ENCODE measurements around the gene ANXA6.

The ANXA6 gene

GRCh38 chr5:151054709-151055108 lies 102.9 kb downstream of the ANXA6 start:
- Histone ChIP-seq H3K36me3 (peaks cover 42 to 95% (median 82%) of the 10 kb centered on the region in 3 donors), H3K4me1 (peaks cover 0 to 13% (median 5%) of the 10 kb centered on the region in 4 donors), H3K27me3 (no peaks in the 10 kb centered on the region), H3K27ac (no peak overlapping the region), H3K4me3 (no peak overlapping the region), H3K9me3 (no peaks in the 10 kb centered on the region)
- no peak for TF ChIP-seq CTCF (IDR thresholded peaks at IDR 0.05)
- no peak for DNase-seq
- intact Hi-C loops (cut with DNase I; ENCODE audit: low total_unique reads), result loop anchor here (5.0 kb wide), 1 partner anchor 113 kb away; no protein-coding TSS in a partner anchor

GRCh38 chr5:151053796-151054462 lies 103.7 kb downstream of the ANXA6 start:
- TF ChIP-seq CTCF (IDR thresholded peaks at IDR 0.05), result no peak
- Histone ChIP-seq H3K9me3 (no peaks in the 10 kb centered on the region), H3K27me3 (no peaks in the 10 kb centered on the region), H3K4me1 (peaks cover 0 to 7% (median 3%) of the 10 kb centered on the region in 4 donors), H3K27ac (no peak overlapping the region), H3K4me3 (no peak overlapping the region), H3K36me3 (peaks cover 50 to 98% (median 84%) of the 10 kb centered on the region in 3 donors)
- no peak for DNase-seq
- intact Hi-C loops (cut with DNase I; ENCODE audit: low total_unique reads), result loop anchor here (2.0 to 5.0 kb wide), 2 partner anchors 61 to 113 kb away; no protein-coding TSS in a partner anchor

- H3K9me3 ChIP-seq, result no peaks in the 10 kb centered on the region
- H3K4me1 ChIP-seq, result peaks cover 0 to 7% (median 3%) of the 10 kb centered on the region in 4 donors
- no peak for DNase-seq
- no peaks in the 10 kb centered on the region for H3K27me3 ChIP-seq
- TF ChIP-seq CTCF (IDR thresholded peaks at IDR 0.05), result no peak
- no peak overlapping the region for H3K27ac ChIP-seq
- intact Hi-C loops (cut with DNase I; ENCODE audit: low total_unique reads), result loop anchor here (2.0 to 5.0 kb wide), 2 partner anchors 62 to 114 kb away; no protein-coding TSS in a partner anchor
- no peak overlapping the region for H3K4me3 ChIP-seq
- H3K36me3 ChIP-seq, result peaks cover 60 to 99% (median 84%) of the 10 kb centered on the region in 3 donors
Observed at GRCh38 chr5:151052836-151053235, 104.7 kb downstream of the ANXA6 start.

GRCh38 chr5:151051931-151052608 lies 105.5 kb downstream of the ANXA6 start:
- DNase-seq, result no peak
- Histone ChIP-seq H3K27ac (peak overlapping the region in 1 of 2 donors; percentile 17), H3K4me3 (no peak overlapping the region), H3K36me3 (peaks cover 60 to 100% (median 82%) of the 10 kb centered on the region in 3 donors), H3K4me1 (peaks cover 0 to 7% (median 3%) of the 10 kb centered on the region in 4 donors), H3K27me3 (no peaks in the 10 kb centered on the region), H3K9me3 (no peaks in the 10 kb centered on the region)
- intact Hi-C loops (cut with DNase I; ENCODE audit: low total_unique reads), result loop anchor here (2.0 to 5.0 kb wide), 2 partner anchors 63 to 115 kb away; no protein-coding TSS in a partner anchor
- no peak for TF ChIP-seq CTCF (IDR thresholded peaks at IDR 0.05)

- peaks cover 56 to 100% (median 74%) of the 10 kb centered on the region in 3 donors for H3K36me3 ChIP-seq
- H3K4me3 ChIP-seq, result no peak overlapping the region
- no peaks in the 10 kb centered on the region for H3K27me3 ChIP-seq
- TF ChIP-seq CTCF (IDR thresholded peaks at IDR 0.05), result peak; percentile 82 to 90
- no peak overlapping the region for H3K27ac ChIP-seq
- peak; percentile 79 to 88 for DNase-seq
- H3K9me3 ChIP-seq, result no peaks in the 10 kb centered on the region
- H3K4me1 ChIP-seq, result peaks cover 0 to 7% (median 3%) of the 10 kb centered on the region in 4 donors
- intact Hi-C loops (cut with DNase I; ENCODE audit: low total_unique reads), result loop anchor here (5.0 kb wide), 1 partner anchor 116 kb away; no protein-coding TSS in a partner anchor
Observed at GRCh38 chr5:151051066-151051930, 106.3 kb downstream of the ANXA6 start.

All from tibial artery (tissue), 4 donors.